ENCODE measurements around the gene FAM76A.

DNA sequence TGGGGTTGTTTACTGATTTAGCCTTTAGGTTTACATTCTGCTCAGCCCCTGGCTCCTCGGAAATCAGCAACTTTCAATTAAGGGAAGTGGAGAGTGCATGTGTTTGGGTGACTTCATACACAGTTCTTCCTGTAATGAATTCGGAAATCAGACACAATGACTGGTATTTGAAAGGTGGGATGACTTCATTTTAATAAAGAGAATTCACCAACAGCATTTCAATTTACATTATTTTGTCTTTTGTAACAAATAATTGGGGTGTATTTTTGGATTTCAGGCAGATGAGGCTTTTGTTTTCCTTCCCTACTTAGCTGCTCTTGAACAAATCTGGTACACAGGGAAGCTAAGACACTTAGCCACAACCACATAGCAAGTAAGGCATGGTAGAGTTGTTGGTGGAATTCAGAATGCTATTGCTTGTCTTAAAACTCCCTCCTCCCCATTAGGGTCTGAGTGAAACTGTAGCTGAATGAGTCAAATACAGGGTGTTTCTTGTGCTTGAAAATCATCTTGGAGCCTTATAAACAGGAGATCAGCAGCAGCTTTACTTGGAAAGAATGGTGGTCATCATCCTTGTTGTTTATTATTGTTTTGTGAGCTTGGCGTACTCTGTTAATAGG is 48.2 kb downstream of the FAM76A start:
- TF ChIP-seq, protein P1, sequence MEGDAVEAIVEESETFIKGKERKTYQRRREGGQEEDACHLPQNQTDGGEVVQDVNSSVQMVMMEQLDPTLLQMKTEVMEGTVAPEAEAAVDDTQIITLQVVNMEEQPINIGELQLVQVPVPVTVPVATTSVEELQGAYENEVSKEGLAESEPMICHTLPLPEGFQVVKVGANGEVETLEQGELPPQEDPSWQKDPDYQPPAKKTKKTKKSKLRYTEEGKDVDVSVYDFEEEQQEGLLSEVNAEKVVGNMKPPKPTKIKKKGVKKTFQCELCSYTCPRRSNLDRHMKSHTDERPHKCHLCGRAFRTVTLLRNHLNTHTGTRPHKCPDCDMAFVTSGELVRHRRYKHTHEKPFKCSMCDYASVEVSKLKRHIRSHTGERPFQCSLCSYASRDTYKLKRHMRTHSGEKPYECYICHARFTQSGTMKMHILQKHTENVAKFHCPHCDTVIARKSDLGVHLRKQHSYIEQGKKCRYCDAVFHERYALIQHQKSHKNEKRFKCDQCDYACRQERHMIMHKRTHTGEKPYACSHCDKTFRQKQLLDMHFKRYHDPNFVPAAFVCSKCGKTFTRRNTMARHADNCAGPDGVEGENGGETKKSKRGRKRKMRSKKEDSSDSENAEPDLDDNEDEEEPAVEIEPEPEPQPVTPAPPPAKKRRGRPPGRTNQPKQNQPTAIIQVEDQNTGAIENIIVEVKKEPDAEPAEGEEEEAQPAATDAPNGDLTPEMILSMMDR (IDR thresholded peaks at IDR 0.05) = no peak
- no peak for TF ChIP-seq POLR2A (IDR thresholded peaks at IDR 0.05)

Measured in upper lobe of left lung (tissue), 4 donors.